ENCODE results near the gene FAM222B. TPM values are rescaled to one million over a fixed set of nuclear protein-coding genes. Genes with fewer than 3 reads are reported as not detected.
"Not testable (repeated sequence)": the region's sequence is repeated elsewhere in the genome, so short reads cannot be mapped to it uniquely, and the experiment has no call there.

FAM222B gene
- total RNA-seq, 2 experiments from 2014 or later = 4.0 to 15.2 TPM

GRCh38 chr17:28807925-28808634, 34.5 kb downstream of the FAM222B start:
- DNase-seq (ENCODE audit: low spot score) = no peak
- Histone ChIP-seq H3K9me3 (ENCODE audit: low read length) (no peaks in the 10 kb centered on the region), H3K4me3 (ENCODE audit: low read depth, low read length, poor library complexity, severe bottlenecking) (no peak overlapping the region), H4K20me1 (ENCODE audit: insufficient read depth, low read length) (peaks cover 1% of the 10 kb centered on the region; the same call in 1 of the 2 replicates), H2AFZ (ENCODE audit: low read length) (no peak overlapping the region), H3K4me2 (ENCODE audit: low read length) (peak overlapping the region; percentile 19; the same call in 1 of the 2 replicates), H3K27ac (ENCODE audit: low read depth, low read length, poor library complexity, severe bottlenecking) (no peak overlapping the region), H3K4me1 (ENCODE audit: insufficient read depth, low read length, poor library complexity, severe bottlenecking) (peaks cover 23% of the 10 kb centered on the region), H3K79me2 (ENCODE audit: insufficient read depth, low read depth, low read length) (peaks cover 20% of the 10 kb centered on the region; the same call in 1 of the 2 replicates), H3K36me3 (ENCODE audit: insufficient read depth, low read length) (peaks cover 25% of the 10 kb centered on the region), H3K9me2 (ENCODE audit: insufficient read depth, low read length) (no peaks in the 10 kb centered on the region)
- TF ChIP-seq, protein P1, sequence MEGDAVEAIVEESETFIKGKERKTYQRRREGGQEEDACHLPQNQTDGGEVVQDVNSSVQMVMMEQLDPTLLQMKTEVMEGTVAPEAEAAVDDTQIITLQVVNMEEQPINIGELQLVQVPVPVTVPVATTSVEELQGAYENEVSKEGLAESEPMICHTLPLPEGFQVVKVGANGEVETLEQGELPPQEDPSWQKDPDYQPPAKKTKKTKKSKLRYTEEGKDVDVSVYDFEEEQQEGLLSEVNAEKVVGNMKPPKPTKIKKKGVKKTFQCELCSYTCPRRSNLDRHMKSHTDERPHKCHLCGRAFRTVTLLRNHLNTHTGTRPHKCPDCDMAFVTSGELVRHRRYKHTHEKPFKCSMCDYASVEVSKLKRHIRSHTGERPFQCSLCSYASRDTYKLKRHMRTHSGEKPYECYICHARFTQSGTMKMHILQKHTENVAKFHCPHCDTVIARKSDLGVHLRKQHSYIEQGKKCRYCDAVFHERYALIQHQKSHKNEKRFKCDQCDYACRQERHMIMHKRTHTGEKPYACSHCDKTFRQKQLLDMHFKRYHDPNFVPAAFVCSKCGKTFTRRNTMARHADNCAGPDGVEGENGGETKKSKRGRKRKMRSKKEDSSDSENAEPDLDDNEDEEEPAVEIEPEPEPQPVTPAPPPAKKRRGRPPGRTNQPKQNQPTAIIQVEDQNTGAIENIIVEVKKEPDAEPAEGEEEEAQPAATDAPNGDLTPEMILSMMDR (conservative IDR thresholded peaks at IDR 0.05; ENCODE audit: low read length) = no peak
- TF ChIP-seq EZH2phosphoT487 (IDR thresholded peaks at IDR 0.05; ENCODE audit: borderline replicate concordance, low read depth, low read length) = no peak
- POLR2A ChIA-PET = interaction anchor here (0.6 kb wide), 3 partner anchors 17 to 116 kb away, joined by 3 to 4 read pairs (median 3); no protein-coding TSS in a partner anchor
- BruUV-seq (replicated peaks) = TSS peak; percentile 8
- intact Hi-C loops (cut with micrococcal nuclease; ENCODE audit: unreplicated experiment) = no loop called here
- CTCF ChIA-PET (ENCODE audit: unreplicated experiment) = no interaction called here

GRCh38 chr17:28796062-28796461, 46.5 kb downstream of the FAM222B start:
- H3K36me3 ChIP-seq (ENCODE audit: insufficient read depth, low read length) = no peaks in the 10 kb centered on the region
- DNase-seq (ENCODE audit: low spot score) = no peak
- ChIA-PET POLR2A (interaction anchor here (0.5 kb wide), 1 partner anchor 15 kb away, joined by 3 read pairs; no protein-coding TSS in a partner anchor), CTCF (ENCODE audit: unreplicated experiment) (no interaction called here)
- H3K79me2 ChIP-seq (ENCODE audit: insufficient read depth, low read depth, low read length) = peaks cover 3% of the 10 kb centered on the region; the same call in 1 of the 2 replicates
- no peak overlapping the region for H2AFZ ChIP-seq (ENCODE audit: low read length)
- no TSS peak for BruUV-seq (replicated peaks)
- H3K4me2 ChIP-seq (ENCODE audit: low read length) = no peak overlapping the region
- intact Hi-C loops (cut with micrococcal nuclease; ENCODE audit: unreplicated experiment) = no loop called here
- H3K4me3 ChIP-seq (ENCODE audit: low read depth, low read length, poor library complexity, severe bottlenecking) = no peak overlapping the region
- no peaks in the 10 kb centered on the region for H3K9me3 ChIP-seq (ENCODE audit: low read length)
- no peak for TF ChIP-seq EZH2phosphoT487 (IDR thresholded peaks at IDR 0.05; ENCODE audit: borderline replicate concordance, low read depth, low read length)
- TF ChIP-seq, protein P1 (conservative IDR thresholded peaks at IDR 0.05; ENCODE audit: low read length) = no peak
- H3K27ac ChIP-seq (ENCODE audit: low read depth, low read length, poor library complexity, severe bottlenecking) = no peak overlapping the region
- no peaks in the 10 kb centered on the region for H4K20me1 ChIP-seq (ENCODE audit: insufficient read depth, low read length)
- no peaks in the 10 kb centered on the region for H3K9me2 ChIP-seq (ENCODE audit: insufficient read depth, low read length)
- H3K4me1 ChIP-seq (ENCODE audit: insufficient read depth, low read length, poor library complexity, severe bottlenecking) = no peaks in the 10 kb centered on the region

- POLR2A ChIA-PET = not testable (repeated sequence)
These were observed 47.6 kb downstream of the FAM222B start for GRCh38 chr17:28794846-28795441.

More at GRCh38 chr17:28794846-28795441, 47.6 kb downstream of the FAM222B start:
- DNase-seq (ENCODE audit: low spot score); H3K9me3 ChIP-seq (ENCODE audit: low read length); H3K79me2 ChIP-seq (ENCODE audit: insufficient read depth, low read depth, low read length); CTCF ChIA-PET (ENCODE audit: unreplicated experiment); H3K4me3 ChIP-seq (ENCODE audit: low read depth, low read length, poor library complexity, severe bottlenecking); H4K20me1 ChIP-seq (ENCODE audit: insufficient read depth, low read length); H3K27ac ChIP-seq (ENCODE audit: low read depth, low read length, poor library complexity, severe bottlenecking); BruUV-seq (replicated peaks); intact Hi-C loops (cut with micrococcal nuclease; ENCODE audit: unreplicated experiment); H3K4me2 ChIP-seq (ENCODE audit: low read length); H3K36me3 ChIP-seq (ENCODE audit: insufficient read depth, low read length); H3K9me2 ChIP-seq (ENCODE audit: insufficient read depth, low read length); H3K4me1 ChIP-seq (ENCODE audit: insufficient read depth, low read length, poor library complexity, severe bottlenecking); H2AFZ ChIP-seq (ENCODE audit: low read length): not testable (repeated sequence)
